HG02981 (cell line): Measurements from ENCODE around the gene NFATC2.
"Not testable (repeated sequence)": the region's sequence is repeated elsewhere in the genome, so short reads cannot be mapped to it uniquely, and the experiment has no call there.

ENCODE experiments used
- ATAC-seq: cut with Tn5 transposase; IDR thresholded peaks from one replicate; pipeline ENCODE4 v1.9.1; 2021; ENCODE audit warnings: mild to moderate bottlenecking, moderate library complexity; ENCODE audit not compliant: unreplicated experiment

Gene NFATC2

DNA sequence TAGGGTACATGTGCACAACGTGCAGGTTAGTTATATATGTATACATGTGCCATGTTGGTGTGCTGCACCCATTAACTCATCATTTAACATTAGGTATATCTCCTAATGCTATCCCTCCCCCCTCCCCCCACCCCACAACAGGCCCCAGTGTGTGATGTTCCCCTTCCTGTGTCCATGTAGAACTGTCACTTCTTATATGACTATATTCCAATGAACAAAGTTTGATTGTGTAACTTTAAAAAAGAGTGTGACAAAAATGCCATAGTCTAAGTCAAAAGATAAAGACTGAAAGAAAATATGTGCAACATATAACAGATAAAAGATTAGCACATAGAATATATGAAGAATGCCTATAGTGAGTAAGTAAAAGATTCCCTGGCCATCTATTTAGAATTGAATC lies 66.4 kb downstream of the NFATC2 start:
- ATAC-seq, result not testable (repeated sequence)

DNA sequence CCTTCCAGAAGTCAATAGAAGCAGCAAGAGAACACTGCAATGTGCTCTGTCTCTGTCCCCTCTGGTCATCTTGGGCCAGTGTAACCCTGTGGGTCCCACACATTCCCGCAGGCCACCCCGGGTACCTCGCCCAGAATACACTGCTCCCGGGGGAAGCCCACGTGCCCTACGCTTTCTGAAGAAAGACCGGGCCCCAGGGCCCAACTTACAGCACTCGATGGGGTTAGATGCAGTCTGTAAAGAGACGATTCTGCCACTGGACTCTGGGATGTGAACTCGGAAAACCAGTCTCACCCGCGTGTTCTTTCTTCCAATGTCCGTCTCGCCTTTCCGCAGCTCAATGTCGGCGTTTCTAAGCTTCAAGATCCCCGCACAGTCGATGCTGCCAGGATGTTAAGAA lies 68.7 kb downstream of the NFATC2 start:
- ATAC-seq, result no peak

DNA sequence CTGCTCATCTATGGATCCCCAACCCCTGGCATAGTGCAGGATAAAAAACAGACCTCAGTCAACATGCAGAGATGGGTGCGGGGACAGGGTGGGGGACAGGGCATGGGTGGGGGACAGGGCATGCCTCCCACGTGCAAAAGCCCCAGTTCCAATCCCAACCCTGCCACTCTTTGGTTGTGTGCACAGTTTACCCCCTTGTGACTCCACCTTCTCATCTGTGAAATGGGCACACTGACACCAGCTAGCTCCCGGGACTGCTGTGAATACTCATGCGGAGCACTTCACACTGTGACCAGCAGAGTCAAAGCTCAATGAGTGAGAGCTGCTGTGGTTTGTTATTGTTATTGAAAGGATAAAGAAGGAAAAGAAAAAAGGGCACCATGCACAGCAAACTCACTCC lies 69.3 kb downstream of the NFATC2 start:
- no peak for ATAC-seq

DNA sequence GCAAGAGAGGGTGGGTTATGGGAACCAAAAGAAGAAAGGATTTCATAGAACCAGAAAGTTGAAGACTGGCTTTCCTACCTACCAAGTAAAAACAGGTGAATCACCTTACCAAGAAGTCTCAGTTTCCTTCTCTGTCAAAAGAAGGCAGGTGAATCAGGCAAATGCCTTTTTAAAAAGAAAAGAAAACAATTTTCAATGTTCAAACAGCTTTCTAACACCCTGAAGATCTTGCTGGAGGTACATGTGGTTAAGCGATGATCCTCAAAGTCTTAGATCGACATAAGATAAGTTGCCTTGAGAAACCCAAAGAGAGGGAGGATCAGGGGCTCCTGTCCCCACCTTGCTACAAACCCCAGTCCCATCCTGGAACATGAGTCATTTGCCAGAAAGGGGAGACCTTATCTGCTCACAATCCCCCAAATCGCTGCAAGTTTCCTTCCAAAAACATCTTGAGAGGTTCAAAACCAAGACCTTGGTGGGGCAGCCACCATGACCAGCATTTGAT lies 71.6 kb downstream of the NFATC2 start:
- no peak for ATAC-seq

DNA sequence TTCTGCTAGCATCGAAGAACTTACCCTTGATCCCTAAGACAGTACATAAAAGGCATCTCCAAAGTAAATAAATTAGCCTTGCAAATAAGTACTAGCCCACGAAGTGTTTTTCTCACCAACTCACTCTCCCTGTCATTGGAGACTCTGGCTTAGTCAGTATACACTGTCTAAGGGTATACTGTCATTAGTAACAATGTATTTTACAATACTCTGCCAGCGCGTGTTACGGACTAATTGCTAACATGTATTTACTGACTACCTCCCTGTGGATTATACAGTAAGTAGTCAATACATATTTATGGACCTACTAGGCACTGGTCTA lies 72.1 kb downstream of the NFATC2 start:
- no peak for ATAC-seq

DNA sequence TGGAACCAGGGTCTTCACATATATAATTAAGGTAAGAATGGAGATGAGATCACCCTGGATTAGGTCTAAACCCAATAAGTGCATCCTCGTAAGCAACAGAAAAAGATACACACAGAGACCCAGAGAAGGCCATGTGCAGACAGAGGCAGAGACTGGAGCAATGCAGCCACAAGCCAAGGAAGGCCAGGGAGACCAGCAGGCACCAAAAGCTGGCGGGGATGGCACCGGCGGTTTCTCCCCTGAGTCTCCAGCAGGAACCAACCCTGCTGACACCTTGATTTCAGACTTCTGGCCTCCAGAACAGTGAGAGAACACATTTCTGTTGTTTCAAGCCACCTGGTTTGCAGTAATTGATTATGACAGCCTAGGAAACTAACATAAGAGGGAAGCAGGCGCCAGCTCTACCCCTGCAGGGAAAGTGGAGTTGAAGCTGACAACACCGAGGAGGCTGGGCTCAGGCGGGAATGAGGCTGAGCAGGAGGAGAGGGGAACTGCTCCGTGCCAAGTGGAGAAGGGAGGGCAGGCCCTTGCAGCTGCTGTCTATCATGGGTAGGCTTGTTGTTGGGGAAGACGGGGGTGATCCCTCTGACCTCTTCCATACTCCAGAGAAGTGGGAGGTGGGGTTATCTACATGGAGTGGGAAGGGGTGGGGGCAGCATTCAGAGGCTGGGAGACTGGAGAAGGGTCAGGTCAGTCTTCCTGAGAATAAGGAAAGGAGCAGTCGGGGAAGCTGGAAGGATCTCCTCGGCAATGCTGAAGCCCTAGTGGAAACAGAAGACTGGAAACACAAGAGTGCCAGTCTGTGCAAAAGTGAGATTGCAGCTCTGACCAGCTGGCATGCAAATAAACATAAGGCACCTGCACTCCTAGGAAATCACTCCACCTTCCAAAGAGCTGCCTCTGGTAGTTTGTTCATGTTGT lies 72.7 kb downstream of the NFATC2 start:
- no peak for ATAC-seq

DNA sequence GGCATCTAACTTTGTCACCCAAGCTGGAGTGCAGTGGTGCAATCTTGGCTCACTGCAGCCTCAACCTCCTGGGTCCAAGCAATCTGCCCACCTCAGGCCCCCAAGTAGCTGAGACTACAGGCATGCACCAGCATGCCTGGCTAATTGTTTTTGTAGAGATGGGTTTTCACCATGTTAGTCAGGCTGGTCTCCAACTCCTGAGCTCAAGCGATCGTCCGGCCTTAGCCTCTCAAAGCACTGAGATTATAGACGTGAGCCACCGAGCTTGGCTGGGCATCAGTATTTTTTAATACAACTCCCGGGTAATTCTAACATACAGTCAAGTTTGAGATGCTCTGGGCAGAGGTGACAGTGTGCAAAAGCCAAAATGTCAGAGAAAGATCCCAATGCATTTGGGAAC lies 73.5 kb downstream of the NFATC2 start:
- no peak for ATAC-seq

DNA sequence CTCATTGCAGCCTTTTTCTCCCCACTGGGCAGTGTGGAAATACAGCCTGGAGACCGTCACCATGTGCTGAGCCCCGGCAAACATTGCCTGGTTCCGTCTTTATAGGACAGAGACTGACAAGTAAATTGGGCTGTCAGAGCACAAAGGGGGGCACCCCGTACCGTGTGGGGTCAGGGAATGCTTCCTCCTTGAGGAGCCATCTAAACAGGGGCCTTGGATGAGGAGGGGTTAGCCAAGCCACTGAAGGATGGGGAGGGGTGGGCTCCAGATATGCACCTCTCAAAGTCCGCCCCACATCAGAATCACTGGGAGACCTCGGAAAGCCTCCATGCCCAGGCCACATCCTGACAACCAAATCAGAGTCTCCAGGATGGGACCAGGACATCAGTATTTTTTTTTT lies 73.9 kb downstream of the NFATC2 start:
- no peak for ATAC-seq

DNA sequence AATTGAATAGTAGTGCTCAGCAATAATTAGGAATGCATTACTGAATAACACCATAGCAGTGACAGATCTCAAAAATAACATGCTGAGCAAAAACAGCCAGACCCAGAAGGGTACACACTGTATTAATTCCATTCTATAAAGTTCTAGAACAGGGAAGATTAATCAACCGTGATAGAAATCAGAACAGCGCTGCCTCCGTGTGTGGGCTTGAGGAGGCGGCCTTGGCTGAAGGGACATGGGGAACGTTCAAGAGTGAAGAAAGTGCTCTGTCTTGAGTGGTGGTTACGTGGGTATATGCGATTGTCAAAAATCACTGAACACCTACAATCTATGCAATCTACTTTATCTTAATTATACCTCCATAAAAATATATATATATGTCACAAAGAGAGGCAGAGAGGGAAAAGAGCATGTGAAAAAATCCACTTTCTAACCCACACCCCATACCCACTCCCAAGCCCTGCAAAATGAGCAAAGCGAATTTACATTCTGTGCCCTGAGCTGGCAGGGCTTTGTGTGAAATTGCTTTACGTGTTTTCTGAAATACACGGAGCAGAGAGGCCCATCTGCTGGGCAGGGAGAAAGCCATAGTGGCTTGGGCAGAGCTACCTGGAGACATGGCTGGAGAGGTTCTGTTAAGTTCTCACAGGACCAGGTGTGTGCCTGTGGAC lies 74.4 kb downstream of the NFATC2 start:
- ATAC-seq, result no peak

DNA sequence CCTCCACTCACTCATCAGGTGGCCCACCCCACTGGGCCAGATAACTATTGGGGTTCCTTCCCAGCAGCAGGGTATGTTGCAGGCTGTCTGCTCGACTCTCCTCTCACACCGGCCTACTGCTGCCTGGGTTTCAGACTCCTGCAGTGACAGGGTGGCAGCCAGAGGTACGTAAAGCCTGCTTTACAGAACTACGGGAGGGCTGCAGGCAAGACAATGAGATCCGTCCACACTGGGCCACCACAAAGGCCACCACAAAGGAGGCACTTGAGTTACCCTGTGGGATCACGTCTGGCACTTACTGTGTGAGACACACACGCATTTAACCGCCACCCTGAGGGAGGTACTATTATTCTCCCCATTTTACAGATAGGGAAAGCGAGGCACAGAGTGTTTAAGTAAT lies 78.5 kb downstream of the NFATC2 start:
- no peak for ATAC-seq

DNA sequence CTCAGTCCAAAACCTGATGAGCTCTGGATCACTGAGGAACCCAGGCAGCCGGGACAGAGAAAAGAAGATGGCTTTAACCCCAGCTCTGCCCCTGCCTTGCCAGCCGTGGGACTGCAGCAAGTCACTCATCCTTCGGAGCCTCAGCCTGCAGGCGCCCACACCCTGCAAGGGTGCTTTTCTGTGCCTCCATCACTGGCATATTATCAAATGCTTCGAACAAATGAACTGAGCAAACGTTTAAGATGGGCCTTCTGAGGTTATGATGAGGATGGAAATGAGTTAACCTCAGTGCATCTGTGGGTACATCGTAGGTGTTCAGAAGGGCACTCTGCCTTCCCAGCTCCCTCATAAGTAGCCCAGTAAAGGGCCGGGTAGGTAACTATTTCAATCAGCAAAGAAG lies 79.0 kb downstream of the NFATC2 start:
- ATAC-seq, result no peak

DNA sequence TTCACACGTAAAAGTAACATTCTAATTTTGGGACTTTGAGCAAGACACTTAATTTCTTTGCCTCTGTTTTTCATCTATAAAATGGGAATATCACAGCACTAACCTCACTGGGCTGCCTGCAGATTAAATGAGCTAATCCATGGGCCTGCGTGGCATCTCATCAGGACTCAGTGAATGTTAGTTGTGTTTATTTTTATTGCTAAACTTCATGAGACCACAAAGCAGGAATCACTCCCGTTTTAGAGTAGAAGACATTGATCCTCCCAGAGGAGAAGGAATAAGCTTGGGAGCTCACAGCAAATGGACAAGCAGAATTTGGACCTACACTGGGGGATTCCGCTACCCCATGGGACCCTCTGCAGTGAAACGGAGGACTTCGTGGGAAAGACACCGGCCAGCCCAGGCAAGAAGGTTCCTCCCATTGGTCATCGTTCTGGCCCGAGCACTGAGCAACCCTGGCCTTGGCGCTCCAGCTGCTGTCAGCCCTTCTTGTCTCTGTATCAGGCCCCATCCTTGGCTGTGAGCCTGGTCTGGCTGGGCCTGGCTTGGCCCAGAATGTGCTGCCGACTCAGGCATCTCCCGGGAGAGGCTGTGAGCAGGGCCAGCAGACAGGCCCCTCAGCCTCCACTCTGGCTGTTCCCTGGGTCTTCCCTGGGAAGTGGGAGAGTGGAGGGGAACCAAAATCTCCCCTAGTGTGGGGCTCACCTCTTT lies 79.8 kb downstream of the NFATC2 start:
- ATAC-seq, result no peak

DNA sequence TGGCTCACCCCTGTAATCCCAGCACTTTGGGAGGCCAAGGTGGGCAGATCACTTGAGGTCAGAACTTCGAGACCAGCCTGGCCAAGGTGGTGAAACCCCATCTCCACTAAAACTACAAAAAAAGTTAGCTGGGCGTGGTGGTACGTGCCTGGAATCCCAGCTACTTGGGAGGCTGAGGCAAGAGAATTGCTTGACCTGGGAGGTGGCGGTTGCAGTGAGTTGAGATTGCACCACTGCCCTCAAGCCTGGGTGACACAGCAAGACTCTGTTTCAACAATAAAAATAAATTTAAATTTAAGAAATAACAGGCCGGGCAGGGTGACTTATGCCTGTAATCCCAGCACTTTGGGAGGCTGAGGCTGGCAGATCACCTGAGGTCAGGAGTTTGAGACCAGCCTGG lies 80.7 kb downstream of the NFATC2 start:
- ATAC-seq, result not testable (repeated sequence)

DNA sequence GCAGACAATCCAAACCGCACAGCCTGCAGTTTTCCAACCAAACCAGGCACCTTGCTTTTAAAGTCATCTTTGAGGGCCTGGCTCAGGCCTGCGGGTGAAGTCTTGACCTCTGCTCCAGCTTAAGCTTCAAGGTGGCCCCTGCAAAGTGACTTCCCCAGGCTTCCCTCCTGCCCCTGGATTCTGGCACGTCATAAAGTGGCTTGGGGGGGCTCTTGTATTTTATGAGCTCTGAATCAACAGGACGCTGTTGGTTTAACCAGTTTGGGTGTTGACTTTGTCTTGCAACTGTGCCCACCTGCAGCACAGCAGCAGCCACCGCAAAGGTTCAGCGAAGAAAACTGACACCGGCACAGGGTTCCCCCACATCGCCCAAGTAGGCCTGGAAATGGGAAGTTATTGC lies 81.2 kb downstream of the NFATC2 start:
- no peak for ATAC-seq

DNA sequence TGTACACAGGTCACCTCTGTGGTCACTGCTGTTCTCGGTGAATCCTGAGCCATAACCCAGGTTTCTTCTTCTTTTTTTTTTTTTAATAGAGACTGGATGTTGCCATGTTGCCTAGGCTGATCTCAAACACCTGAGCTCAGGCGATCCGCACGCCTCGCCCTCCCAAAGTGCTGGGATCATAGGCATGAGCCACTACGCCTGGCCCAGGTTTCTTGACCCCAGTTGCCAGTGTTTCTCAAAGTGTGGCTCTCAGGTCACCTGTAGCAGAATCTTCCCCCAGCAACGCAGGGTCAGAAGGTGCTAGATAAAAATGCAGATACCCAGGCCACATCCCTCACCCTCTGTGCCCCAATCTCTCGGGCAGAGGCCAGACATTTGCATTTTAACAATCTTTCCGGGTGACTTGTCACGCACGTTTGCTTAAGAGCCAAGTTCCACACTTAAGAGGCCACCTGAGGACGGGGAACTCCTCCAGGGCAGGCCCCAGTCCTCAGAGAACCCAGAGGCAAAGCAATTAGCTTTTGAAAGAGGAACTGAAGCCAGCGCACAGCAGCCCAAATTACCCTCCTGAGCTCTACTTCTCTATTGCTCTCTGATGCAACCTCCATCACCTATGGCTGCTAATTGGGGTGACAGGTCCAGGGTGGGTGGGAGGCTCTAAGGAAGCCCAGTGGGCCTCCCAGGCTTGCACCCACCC lies 81.8 kb downstream of the NFATC2 start:
- ATAC-seq, result peak; percentile 93

DNA sequence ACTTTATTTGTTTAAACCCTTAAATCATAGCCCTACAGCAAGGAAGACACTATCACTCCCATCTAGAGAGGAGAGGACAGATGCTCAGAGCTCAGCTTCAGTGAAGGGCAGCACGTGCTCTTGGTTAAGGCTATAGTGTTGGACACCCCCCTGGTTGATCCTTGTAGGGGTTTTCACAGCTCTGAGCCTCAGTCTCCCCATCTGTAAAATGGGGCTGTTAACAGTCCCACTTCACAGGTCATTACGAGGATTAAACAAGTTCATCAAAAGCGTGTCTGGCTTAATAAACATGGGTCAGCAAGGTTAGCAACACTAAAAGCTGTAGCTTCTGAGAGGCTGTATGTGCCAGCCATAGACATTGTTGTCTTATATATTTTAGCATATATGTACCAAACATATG lies 82.4 kb downstream of the NFATC2 start:
- ATAC-seq, result no peak

DNA sequence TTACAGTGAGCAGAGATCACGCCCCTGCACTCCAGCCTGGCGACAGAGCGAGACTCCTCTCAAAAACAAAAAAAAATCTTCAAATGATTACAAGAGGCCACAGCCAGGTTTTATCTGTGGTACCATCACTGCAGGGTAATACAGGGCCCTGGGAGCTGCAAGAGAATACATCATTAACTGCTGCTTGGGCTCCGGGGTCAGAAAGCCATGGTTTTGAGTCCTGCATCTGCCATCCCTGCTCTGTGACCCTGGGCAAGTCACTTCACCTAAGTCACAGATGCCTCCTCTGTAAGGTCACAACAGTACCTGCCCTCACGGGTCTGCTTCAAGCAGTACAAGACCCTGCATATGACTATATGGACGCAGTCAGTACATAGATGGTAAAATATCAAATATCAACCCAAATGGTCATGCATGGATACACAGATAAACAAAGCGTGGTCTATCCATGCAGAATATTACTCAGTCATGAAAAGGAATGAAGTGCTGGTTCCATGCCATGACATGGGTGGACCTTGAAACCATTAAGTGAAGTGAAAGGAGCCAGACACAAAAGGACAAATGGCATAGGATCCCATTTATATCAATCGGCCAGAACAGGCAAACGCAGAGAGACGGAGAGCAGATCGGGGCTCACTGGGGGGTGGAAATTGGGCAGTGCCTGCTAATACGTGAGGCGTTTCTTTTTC lies 83.6 kb downstream of the NFATC2 start:
- ATAC-seq, result no peak

DNA sequence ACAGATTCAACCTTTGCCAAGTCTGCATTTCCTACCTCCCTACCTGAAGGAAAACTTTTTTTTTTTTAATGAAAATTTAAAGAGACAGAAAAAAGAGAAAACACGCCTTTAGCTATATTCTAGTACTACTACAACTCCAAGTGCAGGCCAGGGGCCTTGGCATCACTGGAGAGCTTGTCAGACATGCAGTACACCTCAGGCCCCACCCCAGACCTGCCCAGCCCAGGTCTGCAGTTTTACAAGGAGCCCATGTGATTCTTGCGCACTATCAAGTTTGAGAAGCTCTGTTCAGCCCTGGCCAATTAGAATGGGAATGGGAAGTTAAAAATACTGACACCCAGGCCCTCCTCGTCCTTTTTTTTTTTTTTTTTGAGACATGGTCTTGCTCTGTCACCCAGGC lies 85.0 kb downstream of the NFATC2 start:
- ATAC-seq, result no peak

DNA sequence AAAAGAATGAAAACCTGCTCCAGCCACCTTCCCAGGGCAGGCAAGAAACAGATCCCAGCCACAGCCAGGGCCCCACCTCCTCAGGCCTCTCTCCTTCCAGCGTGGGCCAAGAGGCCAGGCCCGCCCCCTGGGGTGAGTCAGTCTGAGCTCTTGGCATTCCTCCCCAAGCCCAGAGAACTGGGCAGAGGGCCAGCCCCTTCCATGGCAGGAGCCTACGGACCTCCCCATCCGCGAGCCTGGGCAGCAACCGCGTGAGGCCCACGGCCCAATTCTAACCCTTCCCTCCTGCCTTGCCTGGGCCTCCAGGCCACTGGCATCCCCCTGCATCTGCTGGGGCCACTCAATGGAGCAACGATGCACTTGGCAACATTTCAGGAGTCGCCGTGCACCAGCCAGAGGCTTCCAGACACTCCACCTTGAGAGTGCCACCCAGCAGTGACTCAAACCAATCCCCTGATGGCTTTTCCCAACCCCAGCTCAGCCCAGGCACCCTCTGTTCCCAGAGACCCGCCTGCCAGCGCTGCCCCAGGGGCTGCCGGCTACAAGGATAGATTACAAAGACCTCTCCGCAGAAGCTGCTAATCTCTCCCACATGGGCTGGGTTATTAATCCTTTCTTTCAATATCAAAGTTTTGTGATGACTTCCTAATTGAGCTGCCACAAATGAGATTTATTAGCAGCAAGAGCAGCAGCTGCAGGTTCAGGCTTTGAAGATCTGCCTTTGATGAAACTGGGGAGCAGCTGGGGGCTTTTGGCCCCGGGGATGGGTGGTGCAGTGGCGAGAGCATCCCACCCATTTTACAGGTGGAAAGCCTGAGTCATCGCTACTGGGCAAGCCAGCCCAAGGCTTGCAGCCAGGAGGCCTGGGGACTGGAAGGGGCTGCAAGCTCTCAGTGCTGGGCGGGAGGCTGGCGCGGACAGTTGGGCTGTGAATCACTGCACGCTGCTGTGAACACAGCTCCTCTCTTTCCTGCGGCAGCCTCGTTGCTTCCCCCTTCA lies 85.7 kb downstream of the NFATC2 start:
- no peak for ATAC-seq
